GM12878 (cell line): Measurements from ENCODE around the gene NAA60. TPM values are rescaled to one million over a fixed set of nuclear protein-coding genes. Genes with fewer than 3 reads are reported as not detected.

ENCODE experiments used
- ATAC-seq: fragments of 200-7000 bp; cut with Tn5 transposase; 3 replicates; pipeline ENCODE4 v1.9.1; 2020; ENCODE audit warnings: mild to moderate bottlenecking, moderate library complexity
- BruUV-seq: library from RNA; stranded (reverse); fragments of 400-500 nt; replicated peaks from 2 replicates; lab custom pipeline; 2021; lab: Mats Ljungman, UMichigan
- CTCF ChIA-PET: fragments of 300-600 bp; sonication (Branson Sonifier 250); formaldehyde crosslinking; extraction: SDS; loops from one replicate; lab custom pipeline; 2021; ENCODE audit warnings: inconsistent platforms; lab: Yijun Ruan, JAX
- POLR2A ChIA-PET: fragments of 350-600 bp; formaldehyde crosslinking; extraction: SDS; loops from one replicate; lab custom pipeline; 2021; ENCODE audit warnings: inconsistent platforms; lab: Charles Lee
- RAD21 ChIA-PET: fragments of 300-600 bp; sonication (Branson Sonifier 250); formaldehyde crosslinking; loops from one replicate; lab custom pipeline; 2023; ENCODE audit warnings: antibody characterized with exemption; ENCODE audit not compliant: unreplicated experiment; lab: Charles Lee
- SMC1A ChIA-PET: fragments of 300-600 bp; sonication (Branson Sonifier 250); formaldehyde crosslinking; loops from one replicate; lab custom pipeline; 2023; ENCODE audit not compliant: unreplicated experiment, uncharacterized antibody; lab: Charles Lee
- DNase-seq: peaks from one replicate; pipeline ENCODE4 v3.0.0-alpha.2; 2011; ENCODE audit warnings: low read depth, low spot score
- FAIRE-seq: peaks from 3 replicates; lab custom pipeline; 2011; peaks lifted over from hg19 to GRCh38; lab: Jason Lieb, UNC
- H2AFZ ChIP-seq: 2 replicates; pipeline ENCODE4 v1.6.0; 2011; ENCODE audit warnings: low read depth, low read length, control low read depth; ENCODE audit not compliant: control insufficient read depth
- H3K27ac ChIP-seq: 2 replicates; pipeline ENCODE4 v1.5.1; 2011; ENCODE audit warnings: control low read depth; ENCODE audit not compliant: control insufficient read depth, insufficient read depth
- H3K27me3 ChIP-seq, 2 experiments: replicated peaks in 1 of 2; 2 replicates each; pipeline versions ENCODE4 v1.6.0 to v1.6.1; 2011; ENCODE audit warnings: low read length in 1 of 2; ENCODE audit not compliant: control insufficient read depth in 2 of 2, insufficient read depth in 2 of 2
- H3K36me3 ChIP-seq, 2 experiments: 2 replicates each; pipeline ENCODE4 v1.5.1; 2011; ENCODE audit warnings: low read length in 1 of 2; ENCODE audit not compliant: control insufficient read depth in 2 of 2, insufficient read depth in 2 of 2
- H3K4me1 ChIP-seq: 2 replicates; pipeline ENCODE4 v1.6.1; 2011; ENCODE audit warnings: mild to moderate bottlenecking, low read length, moderate library complexity, mixed read lengths; ENCODE audit not compliant: control insufficient read depth, insufficient read depth
- H3K4me2 ChIP-seq: 2 replicates; pipeline ENCODE4 v1.6.0; 2011; ENCODE audit warnings: control low read depth; ENCODE audit not compliant: control insufficient read depth, insufficient read depth
- H3K4me3 ChIP-seq: fragments of 200-600 bp; sonication (generic); 2 replicates; pipeline ENCODE4 v1.5.1; 2016
- H3K79me2 ChIP-seq: 2 replicates; pipeline ENCODE4 v1.6.0; 2011; ENCODE audit warnings: low read length; ENCODE audit not compliant: control insufficient read depth, insufficient read depth
- H3K9ac ChIP-seq: 2 replicates; pipeline ENCODE4 v1.8.0; 2011; ENCODE audit warnings: low read length, control low read depth, mixed read lengths; ENCODE audit not compliant: control insufficient read depth, insufficient read depth
- H3K9me3 ChIP-seq: replicated peaks from 3 replicates; pipeline ENCODE4 v1.5.1; 2011; ENCODE audit warnings: mild to moderate bottlenecking, low read length; ENCODE audit not compliant: control insufficient read depth, insufficient read depth
- H4K20me1 ChIP-seq: 2 replicates; pipeline ENCODE4 v1.6.0; 2011; ENCODE audit not compliant: control insufficient read depth, insufficient read depth
- BACH1 ChIP-seq: fragments of 450-650 bp; IDR thresholded peaks from 2 replicates; pipeline ENCODE4 v1.6.1; 2017; ENCODE audit warnings: mild to moderate bottlenecking, borderline replicate concordance
- CHD2 ChIP-seq: IDR thresholded peaks from 2 replicates; pipeline ENCODE4 v1.6.1; 2011; ENCODE audit warnings: low read depth, low read length, improper control_type of control experiment, borderline replicate concordance
- DPF2 ChIP-seq: fragments of 450-650 bp; IDR thresholded peaks from 2 replicates; pipeline ENCODE4 v1.6.1; 2017; ENCODE audit warnings: mild to moderate bottlenecking
- E2F8 ChIP-seq: fragments of 450-650 bp; IDR thresholded peaks from 2 replicates; pipeline ENCODE4 v1.6.1; 2018; ENCODE audit warnings: mild to moderate bottlenecking, low read depth, moderate library complexity; ENCODE audit not compliant: partially characterized antibody
- EED ChIP-seq: sonication (generic); IDR thresholded peaks from 2 replicates; pipeline ENCODE4 v1.6.1; 2016; ENCODE audit warnings: antibody characterized with exemption, low read depth
- JUND ChIP-seq: IDR thresholded peaks from 2 replicates; pipeline ENCODE4 v1.6.1; 2012; ENCODE audit warnings: low read depth, mild to moderate bottlenecking, low read length, improper control_type of control experiment, moderate library complexity
- NBN ChIP-seq: fragments of 450-650 bp; IDR thresholded peaks from 2 replicates; pipeline ENCODE4 v1.6.1; 2016
- NFYB ChIP-seq: IDR thresholded peaks from 2 replicates; pipeline ENCODE4 v1.6.1; 2011; ENCODE audit warnings: low read depth, mild to moderate bottlenecking, low read length, improper control_type of control experiment, moderate library complexity; ENCODE audit not compliant: insufficient read depth
- NR2C2 ChIP-seq: IDR thresholded peaks from 2 replicates; pipeline ENCODE4 v1.6.1; 2011; ENCODE audit warnings: borderline replicate concordance, low read depth; ENCODE audit not compliant: control insufficient read depth, insufficient read length
- POLR2A ChIP-seq: IDR thresholded peaks from 2 replicates; pipeline ENCODE4 v1.6.1; 2011; ENCODE audit warnings: low read depth, mild to moderate bottlenecking, low read length
- SIX5 ChIP-seq: IDR thresholded peaks from 2 replicates; pipeline ENCODE4 v1.6.1; 2011; ENCODE audit warnings: mild to moderate bottlenecking, low read depth, low read length, moderate library complexity; ENCODE audit not compliant: severe bottlenecking
- ZNF24 ChIP-seq: fragments of 450-650 bp; IDR thresholded peaks from 2 replicates; pipeline ENCODE4 v1.6.1; 2017; ENCODE audit warnings: antibody characterized with exemption, mild to moderate bottlenecking
- ZNF622 ChIP-seq: fragments of 450-650 bp; IDR thresholded peaks from 2 replicates; pipeline ENCODE4 v1.6.1; 2017; ENCODE audit warnings: mild to moderate bottlenecking, inconsistent platforms
- WGBS: methylation state at CpG from one replicate; pipeline ENCODE4 v1.1.6; 2016; ENCODE audit warnings: low lambda C conversion rate; ENCODE audit not compliant: insufficient replicate concordance, insufficient coverage; ENCODE audit errors: missing lambda C conversion rate; 5-methylcytosine and 5-hydroxymethylcytosine counted together
- in situ Hi-C: fragments of 300-500 bp; cut with MboI; formaldehyde crosslinking; loops from 9 replicates; pipeline ENCODE4 v1.14.3; 2018; ENCODE audit warnings: mixed read lengths
- intact Hi-C: fragments of 100-400 bp; cut with micrococcal nuclease; formaldehyde crosslinking; loops from one replicate; pipeline ENCODE4 v1.14.2; 2022; ENCODE audit not compliant: unreplicated experiment
- polyA plus RNA-seq, 11 experiments: library from polyadenylated mRNA; depleted of rRNA in 4 of 11; unstranded in 6 of 11; stranded (reverse) in 5 of 11; fragments of >200 nt; fragmentation: Nextera tagmentation in 4 of 11; fragmentation: Illumina TruSeq in 1 of 11; extraction: Ambion mirVana in 4 of 11; extraction: Trizol in 1 of 11; gene quantifications; 1 replicate in 1 of 11; 2 replicates in 10 of 11; pipeline versions ENCODE4 v1.2.1 to v1.2.3, GENCODE V29; 2011 to 2016; ENCODE audit warnings: inconsistent platforms in 2 of 11, missing spikeins in 2 of 11, low read depth in 1 of 11
- total RNA-seq, 4 experiments: library from RNA; depleted of rRNA in 3 of 4; stranded (reverse); fragments of >200 nt in 3 of 4; fragmentation: Illumina TruSeq in 1 of 4; extraction: Trizol in 1 of 4; gene quantifications; 2 replicates each; pipeline versions ENCODE4 v1.2.1 to v1.2.3, GENCODE V29; 2013 to 2021
- TF ChIP-seq, protein P1 (sequence below): IDR thresholded peaks from 2 replicates; pipeline ENCODE4 v1.6.1; 2012; ENCODE audit warnings: low read depth, low read length, improper control_type of control experiment
- TF ChIP-seq, protein P2 (sequence below): fragments of 450-650 bp; formaldehyde crosslinking; IDR thresholded peaks from 2 replicates; pipeline ENCODE4 v1.4.0; 2022; ENCODE audit warnings: mild to moderate bottlenecking, moderate library complexity

The NAA60 gene
- total and polyA plus RNA-seq, 10 of the 15 experiments (the other 5 are each of a cell fraction or from before 2014, with no cell fraction given), result 6.2 to 43.1 (median 34.6) TPM

DNA sequence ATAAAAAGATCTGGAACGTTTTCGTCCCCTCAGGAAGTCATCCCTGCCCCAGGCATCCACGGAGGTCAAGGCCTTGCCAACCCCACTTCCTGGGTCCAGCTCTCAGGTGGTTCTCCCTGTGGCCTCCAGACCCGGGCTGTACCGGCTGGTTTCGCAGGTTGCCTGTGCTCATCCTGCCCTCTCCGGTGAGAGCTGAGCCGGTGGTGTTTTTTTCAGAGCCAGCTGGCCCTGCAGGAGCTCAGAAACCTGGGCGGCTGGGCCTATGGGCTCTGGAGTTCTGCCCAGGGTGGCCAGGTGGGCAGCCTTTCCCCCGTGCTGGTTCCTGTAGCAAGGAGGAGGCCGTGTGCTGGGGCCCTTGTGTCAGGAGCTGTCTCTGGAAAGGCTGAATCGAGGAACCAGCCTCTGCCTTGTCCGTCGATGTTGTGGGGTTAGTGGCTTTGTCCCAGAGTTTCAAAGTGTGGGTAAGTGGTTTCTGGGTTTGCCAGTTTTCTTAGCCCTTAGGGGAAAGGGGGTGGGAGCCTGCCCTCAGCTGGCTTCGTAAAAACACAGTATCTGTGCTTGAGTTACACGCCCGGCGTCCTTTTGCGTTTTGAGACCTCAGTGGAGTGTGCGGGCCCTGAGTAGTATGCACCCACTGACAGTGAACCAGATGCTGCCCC, 28.2 kb downstream of the NAA60 start:
- CTCF ChIA-PET, result interaction anchor here (0.8 kb wide), 1 partner anchor 13 kb away, joined by 3 read pairs; no protein-coding TSS in a partner anchor
- no peak overlapping the region for H3K4me3 ChIP-seq
- no peak for TF ChIP-seq NFYB
- TF ChIP-seq NBN, result no peak
- no peak for TF ChIP-seq CHD2
- TF ChIP-seq, protein P1, sequence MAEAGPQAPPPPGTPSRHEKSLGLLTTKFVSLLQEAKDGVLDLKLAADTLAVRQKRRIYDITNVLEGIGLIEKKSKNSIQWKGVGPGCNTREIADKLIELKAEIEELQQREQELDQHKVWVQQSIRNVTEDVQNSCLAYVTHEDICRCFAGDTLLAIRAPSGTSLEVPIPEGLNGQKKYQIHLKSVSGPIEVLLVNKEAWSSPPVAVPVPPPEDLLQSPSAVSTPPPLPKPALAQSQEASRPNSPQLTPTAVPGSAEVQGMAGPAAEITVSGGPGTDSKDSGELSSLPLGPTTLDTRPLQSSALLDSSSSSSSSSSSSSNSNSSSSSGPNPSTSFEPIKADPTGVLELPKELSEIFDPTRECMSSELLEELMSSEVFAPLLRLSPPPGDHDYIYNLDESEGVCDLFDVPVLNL, result no peak
- TF ChIP-seq BACH1, result no peak
- TF ChIP-seq NR2C2, result no peak
- TF ChIP-seq DPF2, result no peak
- no peak for TF ChIP-seq EED
- no peak for TF ChIP-seq POLR2A
- TF ChIP-seq ZNF622, result no peak
- no peak for TF ChIP-seq ZNF24
- no peak for TF ChIP-seq SIX5
- no peak for TF ChIP-seq JUND
- no peak for TF ChIP-seq E2F8
- TF ChIP-seq, protein P2, sequence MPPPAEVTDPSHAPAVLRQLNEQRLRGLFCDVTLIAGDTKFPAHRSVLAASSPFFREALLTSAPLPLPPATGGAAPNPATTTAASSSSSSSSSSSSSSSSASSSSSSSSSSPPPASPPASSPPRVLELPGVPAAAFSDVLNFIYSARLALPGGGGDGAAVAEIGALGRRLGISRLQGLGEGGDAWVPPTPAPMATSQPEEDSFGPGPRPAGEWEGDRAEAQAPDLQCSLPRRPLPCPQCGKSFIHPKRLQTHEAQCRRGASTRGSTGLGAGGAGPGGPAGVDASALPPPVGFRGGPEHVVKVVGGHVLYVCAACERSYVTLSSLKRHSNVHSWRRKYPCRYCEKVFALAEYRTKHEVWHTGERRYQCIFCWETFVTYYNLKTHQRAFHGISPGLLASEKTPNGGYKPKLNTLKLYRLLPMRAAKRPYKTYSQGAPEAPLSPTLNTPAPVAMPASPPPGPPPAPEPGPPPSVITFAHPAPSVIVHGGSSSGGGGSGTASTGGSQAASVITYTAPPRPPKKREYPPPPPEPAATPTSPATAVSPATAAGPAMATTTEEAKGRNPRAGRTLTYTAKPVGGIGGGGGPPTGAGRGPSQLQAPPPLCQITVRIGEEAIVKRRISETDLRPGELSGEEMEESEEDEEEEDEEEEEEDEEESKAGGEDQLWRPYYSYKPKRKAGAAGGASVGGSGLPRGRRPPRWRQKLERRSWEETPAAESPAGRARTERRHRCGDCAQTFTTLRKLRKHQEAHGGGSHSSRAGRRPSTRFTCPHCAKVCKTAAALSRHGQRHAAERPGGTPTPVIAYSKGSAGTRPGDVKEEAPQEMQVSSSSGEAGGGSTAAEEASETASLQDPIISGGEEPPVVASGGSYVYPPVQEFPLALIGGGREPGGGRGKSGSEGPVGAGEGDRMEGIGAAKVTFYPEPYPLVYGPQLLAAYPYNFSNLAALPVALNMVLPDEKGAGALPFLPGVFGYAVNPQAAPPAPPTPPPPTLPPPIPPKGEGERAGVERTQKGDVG, result no peak

More for the DNA sequence above, 28.2 kb downstream of the NAA60 start:
- SMC1A ChIA-PET, result no interaction called here
- Histone ChIP-seq H3K79me2 (peaks cover 27% of the 10 kb centered on the region), H3K27me3 (no peaks in the 10 kb centered on the region), H4K20me1 (no peaks in the 10 kb centered on the region), H2AFZ (no peak overlapping the region), H3K27ac (no peak overlapping the region), H3K4me1 (no peaks in the 10 kb centered on the region), H3K36me3 (peaks cover under 1 to 7% of the 10 kb centered on the region in 2 experiments; a peak in 3 of 4 replicates), H3K9me3 (peaks cover 13% of the 10 kb centered on the region), H3K9ac (no peak overlapping the region), H3K4me2 (no peak overlapping the region)
- ATAC-seq, result no peak
- no TSS peak for BruUV-seq
- DNase-seq, result no peak
- RAD21 ChIA-PET, result interaction anchor here (0.6 kb wide), 1 partner anchor 569 kb away, joined by 3 read pairs; no protein-coding TSS in a partner anchor
- POLR2A ChIA-PET, result no interaction called here
- intact Hi-C loops (no loop called here), in situ Hi-C loops (no loop called here)
- FAIRE-seq, result no peak
- WGBS, result 99% methylated on average over 19 of the region's 20 CpGs
